HG02798 (cell line): Measurements from ENCODE around the gene FEN1.

ENCODE experiments used
- ATAC-seq: cut with Tn5 transposase; IDR thresholded peaks from one replicate; pipeline ENCODE4 v1.9.1; 2021; ENCODE audit warnings: mild to moderate bottlenecking; ENCODE audit not compliant: unreplicated experiment, poor library complexity

FEN1 gene

DNA sequence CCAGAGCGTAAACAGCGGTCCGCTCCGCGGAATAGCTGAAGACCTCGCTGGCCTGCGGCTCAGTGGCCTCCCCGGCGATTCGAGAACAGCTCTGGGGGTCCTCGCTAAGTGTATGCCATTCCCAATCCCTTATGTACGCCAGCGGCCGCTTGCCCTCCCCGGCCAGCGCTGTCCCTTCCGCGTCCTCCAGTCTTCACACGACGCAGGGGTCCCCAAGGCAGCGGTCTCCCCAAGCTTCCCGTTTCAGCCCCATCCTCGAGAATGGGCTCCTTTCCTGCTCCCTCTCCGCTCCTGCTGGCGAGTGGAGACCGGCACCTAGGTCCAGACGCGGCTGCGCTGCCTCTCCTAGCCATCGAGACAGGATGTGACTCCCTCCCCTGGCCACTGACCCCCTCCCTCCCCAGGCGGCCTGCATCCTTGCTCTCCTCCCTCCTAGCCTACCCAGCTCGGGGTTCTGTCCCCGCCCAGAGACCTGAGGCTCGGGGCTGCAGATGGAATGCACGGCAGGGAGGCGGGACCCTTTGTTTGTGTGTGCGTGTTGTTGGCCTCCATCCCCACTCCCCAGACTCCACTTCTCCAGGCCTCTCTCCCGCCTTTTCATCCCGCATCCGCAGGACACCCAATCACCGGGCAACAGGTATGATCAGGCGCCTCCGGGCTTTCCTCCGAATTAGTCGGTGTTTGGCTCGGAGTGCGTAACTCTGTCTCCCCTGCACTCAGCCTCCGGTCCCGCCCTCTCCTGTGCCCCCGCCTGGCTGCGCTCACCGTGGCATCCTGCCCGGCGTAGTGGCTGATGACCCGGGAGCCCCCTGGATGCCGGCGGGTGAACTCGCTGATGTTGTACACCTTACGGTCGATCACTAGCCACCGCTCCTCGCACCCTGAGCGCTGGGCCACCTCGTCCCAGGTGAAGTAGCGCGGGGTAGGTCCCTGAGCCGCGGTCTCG, 23.4 kb downstream of the FEN1 start:
- ATAC-seq = peak; percentile 34

DNA sequence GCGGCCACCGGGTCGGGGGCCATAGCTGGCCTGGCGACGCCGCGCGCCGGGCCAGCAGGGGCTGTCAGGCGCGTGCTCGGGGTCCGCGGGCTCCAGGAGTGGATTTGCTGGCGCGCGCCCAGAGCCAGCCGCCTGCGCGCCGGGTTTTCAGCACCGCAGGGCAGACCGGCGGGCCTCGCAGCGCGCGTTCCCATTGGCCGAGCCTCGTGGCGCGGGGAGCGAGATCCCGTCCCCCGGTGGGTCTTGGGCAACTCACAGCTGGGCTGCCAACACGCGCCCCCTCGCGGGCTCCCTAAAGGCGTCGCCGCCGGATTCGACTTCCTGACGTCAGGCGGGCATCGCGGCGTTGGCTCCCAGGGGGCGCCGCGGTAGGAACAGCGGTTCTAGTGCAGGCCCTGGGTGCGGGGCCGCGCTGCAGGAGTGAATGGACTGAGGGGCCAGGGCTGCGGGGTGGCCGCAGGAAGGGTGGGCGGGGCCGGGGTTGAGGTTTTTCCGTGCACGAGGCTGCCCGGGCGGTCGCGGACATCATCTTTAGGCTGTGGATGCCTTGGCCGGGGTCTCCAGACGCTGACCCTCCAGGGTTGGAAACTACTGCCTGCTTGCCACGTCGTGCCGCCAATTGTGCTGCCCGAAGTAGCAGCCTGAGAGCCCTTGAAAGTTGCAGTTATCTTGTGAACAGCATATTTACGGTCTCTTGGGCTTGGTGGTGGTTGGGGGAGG, 24.2 kb downstream of the FEN1 start, which contains the start of gene FADS1:
Gene FADS1 (minus strand): TSS at position 268 of the 720 bp plus-strand sequence. CDS start 74 bp downstream, at position 194.
- peak; percentile 65 for ATAC-seq

DNA sequence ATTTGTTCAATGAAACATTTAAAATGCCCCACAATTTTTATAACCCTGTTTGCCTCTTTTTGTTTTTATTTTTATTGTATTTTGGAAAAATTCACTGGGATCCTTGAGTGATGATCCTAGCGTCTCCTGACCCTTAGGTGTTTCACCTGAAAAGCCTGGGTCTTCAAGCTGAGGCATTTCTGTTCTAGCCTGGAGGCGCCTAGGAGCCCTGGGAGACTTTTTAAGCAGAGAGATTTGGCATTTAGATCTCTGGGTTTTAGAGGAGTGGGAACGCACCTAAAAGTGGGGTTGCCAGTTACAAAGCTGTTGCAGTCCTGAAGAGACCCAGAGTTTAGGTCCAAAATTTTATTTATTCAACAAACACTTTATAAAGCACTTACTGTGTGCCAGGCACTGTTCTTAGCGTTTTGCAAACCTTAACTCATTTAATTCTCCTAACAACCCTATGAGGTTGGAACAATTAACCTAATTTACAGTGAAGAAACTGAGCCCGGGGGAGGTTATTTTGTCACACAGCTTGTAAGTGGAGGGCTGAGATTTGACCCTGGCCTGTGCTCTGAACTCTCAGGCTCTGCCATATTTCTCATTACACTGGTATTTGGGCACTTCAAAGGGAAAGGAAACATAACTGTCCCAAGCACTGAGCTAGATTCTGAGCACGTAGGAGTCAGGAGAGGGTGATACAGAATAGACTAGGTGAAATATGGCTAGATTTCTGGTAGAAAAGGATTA, 24.9 kb downstream of the FEN1 start:
- no peak for ATAC-seq

GRCh38 chr11:61820174-61820573, 27.5 kb downstream of the FEN1 start:
- ATAC-seq = no peak

GRCh38 chr11:61826930-61827570, 34.3 kb downstream of the FEN1 start:
- no peak for ATAC-seq

- peak; percentile 80 for ATAC-seq
These were observed 35.1 kb downstream of the FEN1 start, which contains the start of gene FADS2 for GRCh38 chr11:61827571-61828378. Gene FADS2 (plus strand): TSS chr11:61828300. CDS start chr11:61828391, 91 bp downstream.

DNA sequence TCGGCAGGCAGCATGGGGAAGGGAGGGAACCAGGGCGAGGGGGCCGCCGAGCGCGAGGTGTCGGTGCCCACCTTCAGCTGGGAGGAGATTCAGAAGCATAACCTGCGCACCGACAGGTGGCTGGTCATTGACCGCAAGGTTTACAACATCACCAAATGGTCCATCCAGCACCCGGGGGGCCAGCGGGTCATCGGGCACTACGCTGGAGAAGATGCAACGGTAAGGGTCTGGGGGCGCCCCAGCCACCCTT, 35.6 kb downstream of the FEN1 start:
- no peak for ATAC-seq

DNA sequence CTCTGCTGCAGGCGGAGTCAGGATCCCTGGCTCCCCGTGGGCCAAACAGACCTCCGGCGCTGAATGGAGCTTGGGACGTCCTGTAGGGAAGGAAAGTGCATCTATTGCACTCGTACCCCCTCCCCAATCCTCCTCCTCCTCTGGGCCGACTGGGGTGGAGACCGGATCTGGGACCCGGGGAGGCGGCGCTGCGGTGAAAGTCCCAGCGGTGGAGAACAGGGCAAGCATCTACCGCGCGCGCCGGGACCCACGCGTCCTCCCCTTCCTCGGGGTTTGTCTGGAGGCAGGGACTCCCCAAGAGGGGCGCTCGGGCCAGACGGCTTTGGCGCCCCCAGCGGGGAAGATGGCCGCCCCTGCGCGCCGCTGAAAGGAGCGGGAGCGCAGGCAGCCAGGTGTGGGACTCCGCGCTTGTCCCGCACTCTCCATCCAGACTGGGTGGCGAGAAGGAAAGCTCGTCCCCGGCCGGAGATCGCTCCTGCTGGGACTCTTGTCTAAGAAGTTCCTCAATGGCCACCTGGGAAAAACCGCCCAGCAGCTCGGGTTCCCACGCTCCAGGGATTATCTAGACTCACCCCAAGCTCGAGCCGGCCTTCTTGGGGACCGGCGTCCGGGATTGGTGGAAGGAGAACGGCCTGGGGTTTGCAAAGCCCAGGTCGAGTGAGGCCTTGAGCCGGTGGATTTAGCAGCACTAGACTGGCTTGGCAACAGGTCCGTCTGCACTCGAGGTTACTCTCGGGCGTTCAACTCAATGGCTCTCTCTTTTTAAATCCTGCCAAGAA, 36.1 kb downstream of the FEN1 start:
- ATAC-seq = peak; percentile 32

GRCh38 chr11:61829806-61830205, 37.1 kb downstream of the FEN1 start:
- no peak for ATAC-seq

DNA sequence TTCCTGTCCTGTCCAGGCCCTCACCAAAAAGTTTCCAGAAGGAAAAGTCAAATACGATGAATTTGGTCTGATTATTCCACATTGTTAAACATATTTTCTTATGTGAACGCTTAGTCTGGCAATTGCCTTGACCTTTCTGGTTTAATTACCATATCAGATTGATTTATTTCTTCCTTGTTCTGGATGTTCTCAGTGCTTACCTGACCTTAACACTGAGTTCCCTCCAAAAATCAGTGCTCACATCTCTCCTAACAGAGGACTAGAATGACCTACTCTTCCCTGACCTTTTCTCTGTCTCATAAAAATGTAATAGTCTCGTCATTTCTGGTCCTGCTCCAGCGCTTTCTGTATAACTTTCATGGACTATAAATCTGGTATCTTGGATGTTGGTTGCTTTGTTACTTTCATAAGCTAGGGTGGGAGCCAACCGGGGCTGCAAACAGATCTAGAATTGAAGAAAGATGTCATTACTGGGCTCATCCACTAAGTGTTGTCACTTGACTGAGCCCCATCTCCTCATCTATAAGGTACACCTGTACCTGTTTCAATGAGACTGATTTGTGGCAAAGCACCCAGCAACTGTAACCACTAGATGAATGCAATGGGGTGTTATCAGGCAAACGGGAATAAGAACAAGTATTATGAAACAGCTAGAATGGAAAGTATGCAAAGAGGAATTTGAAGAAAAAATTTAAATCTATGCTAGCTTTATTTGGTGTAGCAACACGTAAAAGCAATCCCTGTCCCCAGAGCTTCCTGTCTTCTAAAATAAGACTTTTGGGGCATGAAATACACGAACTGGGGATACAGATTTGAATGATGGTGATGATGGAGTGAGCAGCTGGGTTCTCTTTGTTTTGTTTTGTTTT, 37.8 kb downstream of the FEN1 start:
- ATAC-seq = no peak

DNA sequence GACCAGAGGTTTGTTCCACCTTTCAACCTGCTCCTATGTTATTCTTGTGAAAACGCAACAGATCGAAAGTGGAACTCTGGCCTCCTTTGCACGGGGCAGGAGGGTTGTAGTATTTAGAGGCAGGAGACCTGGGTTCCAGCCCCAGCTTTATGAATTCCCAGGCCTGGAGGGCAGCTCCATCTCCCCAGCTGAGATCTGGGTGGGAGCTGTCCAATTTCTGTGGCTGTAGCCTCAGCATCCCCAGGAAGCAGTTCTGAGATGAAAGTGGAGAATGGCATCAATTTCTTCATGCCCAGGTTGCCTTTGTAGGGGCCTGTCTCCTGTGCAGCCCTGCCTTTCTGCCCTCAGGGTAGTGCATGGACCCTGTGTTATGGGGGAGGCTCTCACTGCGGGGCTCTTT, 39.5 kb downstream of the FEN1 start:
- ATAC-seq = no peak

- ATAC-seq = no peak
These were observed 40.0 kb downstream of the FEN1 start for GRCh38 chr11:61832754-61833153.

- ATAC-seq = no peak
These were observed 40.8 kb downstream of the FEN1 start for GRCh38 chr11:61833471-61833870.

DNA sequence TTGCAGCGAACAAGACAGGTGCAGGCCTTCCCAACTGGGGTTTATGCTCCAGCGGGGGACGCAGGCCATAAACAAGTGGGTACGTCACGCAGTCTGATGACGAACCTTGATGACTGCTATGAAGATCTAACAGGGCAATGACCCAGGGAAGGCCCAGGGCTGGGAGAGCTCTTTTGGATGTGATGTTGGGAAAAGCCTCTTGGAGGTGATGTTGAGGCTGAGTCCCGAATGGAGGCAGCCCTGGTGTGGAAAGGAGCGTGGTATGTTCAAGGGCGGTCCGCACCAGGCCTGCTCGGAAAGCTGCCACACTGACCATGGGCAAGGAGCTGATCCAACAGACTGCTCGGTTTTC, 41.2 kb downstream of the FEN1 start:
- ATAC-seq = no peak

- peak; percentile 88 for ATAC-seq
These were observed 41.8 kb downstream of the FEN1 start for GRCh38 chr11:61834278-61835048.

DNA sequence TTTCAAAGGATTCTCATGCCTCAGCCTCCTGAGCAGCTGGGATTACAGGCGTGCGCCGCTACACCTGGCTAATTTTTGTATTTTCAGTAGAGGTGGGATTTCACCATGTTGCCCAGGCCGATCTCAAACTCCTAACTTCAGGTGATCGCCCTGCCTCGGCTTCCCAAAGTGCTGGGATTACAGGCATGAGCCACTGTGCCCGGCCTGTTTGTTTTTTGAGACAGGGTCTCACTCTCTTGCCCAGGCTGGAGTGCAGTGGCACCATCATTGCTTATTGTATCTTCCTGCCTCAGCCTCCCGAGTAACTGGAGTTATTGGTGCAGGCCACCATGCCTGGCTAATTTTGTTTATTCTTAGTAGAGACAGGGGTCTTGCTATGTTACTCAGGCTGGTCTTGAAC, 43.5 kb downstream of the FEN1 start:
- ATAC-seq = no peak

GRCh38 chr11:61837411-61838005, 44.8 kb downstream of the FEN1 start:
- ATAC-seq = no peak
